ENCODE data around the gene GYPB. TPM values are rescaled to one million over a fixed set of nuclear protein-coding genes. Genes with fewer than 3 reads are reported as not detected.
"Not testable (repeated sequence)": the region's sequence is repeated elsewhere in the genome, so short reads cannot be mapped to it uniquely, and the experiment has no call there.

GYPB gene
- total RNA-seq, 4 donors from 2014 or later = not detected

DNA sequence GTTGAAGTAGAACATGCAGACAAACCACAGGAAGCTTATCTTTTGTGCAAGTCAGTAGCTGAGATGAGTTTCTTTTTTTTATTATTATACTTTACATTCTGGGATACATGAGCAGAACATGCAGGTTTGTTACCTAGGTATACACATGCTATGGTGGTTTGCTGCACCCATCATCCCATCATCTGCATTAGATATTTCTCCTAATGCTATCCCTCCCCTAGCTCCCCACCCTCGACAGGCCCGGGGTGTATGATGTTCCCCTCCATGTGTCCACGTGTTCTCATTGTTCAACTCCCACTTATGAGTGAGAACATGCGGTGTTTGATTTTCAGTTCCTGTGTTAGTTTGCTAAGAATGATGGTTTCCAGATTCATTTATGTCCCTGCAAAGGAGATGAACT is 11.5 kb upstream of the GYPB start:
- H3K36me3 ChIP-seq; H3K27me3 ChIP-seq; H3K27ac ChIP-seq; intact Hi-C loops (cut with DNase I); H3K9me3 ChIP-seq; H3K4me1 ChIP-seq; DNase-seq; H3K4me3 ChIP-seq: not testable (repeated sequence)
- 30 to 50% methylated on average over 4 of the region's 4 CpGs for WGBS, 2 donors

GRCh38 chr4:144026682-144027081 is 7.5 kb upstream of the GYPB start:
- H3K27me3 ChIP-seq; H3K4me3 ChIP-seq; H3K27ac ChIP-seq; DNase-seq; H3K36me3 ChIP-seq; intact Hi-C loops (cut with DNase I); H3K4me1 ChIP-seq; H3K9me3 ChIP-seq: not testable (repeated sequence)
- WGBS, 2 donors = 81 to 82% methylated on average over 3 of the region's 4 CpGs

DNA sequence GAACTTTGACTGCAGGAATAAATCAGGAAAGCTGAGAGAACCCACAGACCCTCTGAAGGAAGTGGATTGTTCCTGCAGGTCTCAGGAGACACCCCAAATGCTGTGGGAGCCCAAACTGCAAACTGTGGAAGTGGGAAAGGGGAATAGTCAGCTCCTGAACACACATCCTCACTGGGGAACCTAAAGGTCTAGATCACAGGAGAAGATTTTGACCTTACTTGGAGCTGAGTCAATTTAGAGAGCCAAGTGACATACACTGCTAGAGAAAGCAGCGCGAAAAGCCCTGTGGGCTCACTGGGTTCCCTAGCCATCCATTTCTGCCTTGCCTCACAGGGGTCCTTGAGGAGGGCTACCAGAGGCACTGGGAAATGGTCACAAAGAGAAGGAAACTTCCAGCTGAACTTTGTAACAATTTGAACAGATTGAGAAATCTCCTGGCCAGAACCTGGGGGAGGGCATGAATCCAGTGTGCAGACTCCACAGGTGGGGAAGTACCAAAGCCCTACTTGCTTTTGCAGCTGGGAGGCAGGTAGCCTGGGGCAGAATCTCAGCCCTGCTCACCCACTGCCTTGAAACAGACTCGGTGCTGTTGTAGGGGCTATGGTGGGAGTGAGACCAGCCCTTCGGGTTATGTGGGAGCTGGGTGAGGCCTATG is 5.3 kb upstream of the GYPB start:
- DNase-seq; H3K4me1 ChIP-seq; H3K27me3 ChIP-seq; H3K27ac ChIP-seq; H3K36me3 ChIP-seq; intact Hi-C loops (cut with DNase I); H3K9me3 ChIP-seq; H3K4me3 ChIP-seq: not testable (repeated sequence)
- WGBS, 2 donors = 100% methylated on average over 2 of the region's 4 CpGs; no CpG with 5 or more reads in 1 of the 2 donors

GRCh38 chr4:144022772-144023400 is 3.7 kb upstream of the GYPB start:
- H3K4me1 ChIP-seq; H3K4me3 ChIP-seq; DNase-seq; H3K9me3 ChIP-seq; H3K36me3 ChIP-seq; H3K27ac ChIP-seq; H3K27me3 ChIP-seq; intact Hi-C loops (cut with DNase I): not testable (repeated sequence)
- 60 to 63% methylated on average over 2 to 3 of the region's 3 CpGs for WGBS, 2 donors

DNA sequence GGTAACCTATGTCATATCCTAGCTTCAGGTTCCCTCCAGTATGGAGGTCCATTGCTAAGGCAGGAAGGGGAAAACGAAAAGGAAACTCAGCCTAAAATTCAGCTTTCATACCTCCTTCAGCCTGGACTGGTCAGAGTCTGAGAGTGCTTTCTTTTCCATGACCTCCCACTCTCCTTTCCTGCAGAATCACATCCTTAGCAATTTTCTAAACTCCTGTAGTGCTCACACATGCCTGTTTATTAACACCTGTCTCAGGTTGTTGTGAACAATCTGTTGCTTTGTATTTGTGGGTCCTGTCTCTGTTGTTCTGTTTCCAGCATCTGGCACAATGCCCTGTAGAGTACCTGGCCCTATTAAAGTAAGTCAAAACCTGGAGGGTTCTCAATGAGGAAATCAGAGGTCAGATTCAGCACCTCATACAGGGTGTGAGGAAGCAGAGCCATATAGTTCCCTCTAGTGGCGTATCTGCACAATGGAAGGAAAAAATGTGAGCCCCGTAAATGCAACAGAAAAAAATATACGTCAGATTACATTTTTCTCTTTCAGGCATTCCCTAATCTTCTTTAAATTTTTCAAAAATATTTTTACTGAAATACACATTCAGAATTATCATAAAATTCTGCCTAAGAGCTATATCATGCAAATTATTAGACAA is 2.3 kb upstream of the GYPB start:
- H3K27me3 ChIP-seq; H3K4me3 ChIP-seq; H3K9me3 ChIP-seq; H3K27ac ChIP-seq; H3K36me3 ChIP-seq; H3K4me1 ChIP-seq; intact Hi-C loops (cut with DNase I); DNase-seq: not testable (repeated sequence)
- TF ChIP-seq CTCF (IDR thresholded peaks at IDR 0.05) = peak in 2 of 6 experiments; percentile 25 to 30
- WGBS, 2 donors = 23 to 31% methylated on average over 4 of the region's 4 CpGs

DNA sequence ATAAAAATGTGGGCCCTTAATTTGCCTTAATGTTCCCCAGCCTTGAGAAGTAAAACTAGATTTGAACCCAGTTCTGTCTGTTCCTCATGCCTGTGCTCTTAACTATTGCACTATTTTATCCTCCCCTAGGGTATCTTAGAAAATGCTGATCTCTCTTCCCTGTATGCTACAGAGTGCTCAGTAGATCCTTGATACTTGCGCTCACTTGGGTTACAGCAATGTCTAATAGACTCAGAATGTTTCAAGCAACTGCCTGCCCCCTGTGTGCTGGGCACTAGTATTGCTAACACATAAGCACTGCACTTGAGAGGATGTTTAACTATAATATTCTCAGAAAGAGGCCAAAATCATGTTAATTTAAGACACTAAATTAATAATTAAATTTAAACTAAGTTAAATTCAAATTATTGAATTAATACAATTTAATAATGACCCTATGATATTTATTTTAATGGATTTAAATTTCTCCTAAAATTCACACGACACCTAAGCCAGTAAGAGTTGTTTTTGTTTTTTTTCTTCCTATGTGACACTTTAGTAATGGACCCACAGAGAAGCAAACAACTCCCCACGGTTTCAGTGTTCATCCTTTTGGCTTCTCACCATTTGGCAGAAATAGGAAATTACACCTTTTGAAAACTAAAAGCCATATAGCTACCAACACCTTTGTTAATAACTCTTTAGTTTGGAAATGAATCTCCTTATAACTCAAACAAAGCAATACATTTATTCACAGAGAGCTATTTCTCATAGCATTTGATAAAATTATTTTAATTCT is 768 bp downstream of the GYPB start:
- H3K27ac ChIP-seq; intact Hi-C loops (cut with DNase I); H3K27me3 ChIP-seq; H3K4me3 ChIP-seq; H3K36me3 ChIP-seq; DNase-seq; H3K9me3 ChIP-seq; H3K4me1 ChIP-seq: not testable (repeated sequence)
- 51 to 55% methylated on average over 3 of the region's 3 CpGs for WGBS, 2 donors

- H3K27me3 ChIP-seq; H3K27ac ChIP-seq; H3K4me3 ChIP-seq; DNase-seq; H3K9me3 ChIP-seq; H3K36me3 ChIP-seq; H3K4me1 ChIP-seq; intact Hi-C loops (cut with DNase I): not testable (repeated sequence)
- WGBS, 2 donors = 61 to 68% methylated on average over 4 of the region's 4 CpGs
Measured at GRCh38 chr4:144017271-144017670, 1.9 kb downstream of the GYPB start.

- H3K4me3 ChIP-seq; H3K36me3 ChIP-seq; H3K27ac ChIP-seq; H3K9me3 ChIP-seq; intact Hi-C loops (cut with DNase I); H3K27me3 ChIP-seq; DNase-seq; H3K4me1 ChIP-seq: not testable (repeated sequence)
- 76 to 85% methylated on average over 2 of the region's 2 CpGs for WGBS, 2 donors
Measured at GRCh38 chr4:144016057-144016605, 3.0 kb downstream of the GYPB start.
